Measurements from ENCODE around the gene PHF11. TPM values are rescaled to one million over a fixed set of nuclear protein-coding genes. Genes with fewer than 3 reads are reported as not detected.

Gene PHF11
- total RNA-seq, 1 donor from 2014 or later = 20.0 TPM

DNA sequence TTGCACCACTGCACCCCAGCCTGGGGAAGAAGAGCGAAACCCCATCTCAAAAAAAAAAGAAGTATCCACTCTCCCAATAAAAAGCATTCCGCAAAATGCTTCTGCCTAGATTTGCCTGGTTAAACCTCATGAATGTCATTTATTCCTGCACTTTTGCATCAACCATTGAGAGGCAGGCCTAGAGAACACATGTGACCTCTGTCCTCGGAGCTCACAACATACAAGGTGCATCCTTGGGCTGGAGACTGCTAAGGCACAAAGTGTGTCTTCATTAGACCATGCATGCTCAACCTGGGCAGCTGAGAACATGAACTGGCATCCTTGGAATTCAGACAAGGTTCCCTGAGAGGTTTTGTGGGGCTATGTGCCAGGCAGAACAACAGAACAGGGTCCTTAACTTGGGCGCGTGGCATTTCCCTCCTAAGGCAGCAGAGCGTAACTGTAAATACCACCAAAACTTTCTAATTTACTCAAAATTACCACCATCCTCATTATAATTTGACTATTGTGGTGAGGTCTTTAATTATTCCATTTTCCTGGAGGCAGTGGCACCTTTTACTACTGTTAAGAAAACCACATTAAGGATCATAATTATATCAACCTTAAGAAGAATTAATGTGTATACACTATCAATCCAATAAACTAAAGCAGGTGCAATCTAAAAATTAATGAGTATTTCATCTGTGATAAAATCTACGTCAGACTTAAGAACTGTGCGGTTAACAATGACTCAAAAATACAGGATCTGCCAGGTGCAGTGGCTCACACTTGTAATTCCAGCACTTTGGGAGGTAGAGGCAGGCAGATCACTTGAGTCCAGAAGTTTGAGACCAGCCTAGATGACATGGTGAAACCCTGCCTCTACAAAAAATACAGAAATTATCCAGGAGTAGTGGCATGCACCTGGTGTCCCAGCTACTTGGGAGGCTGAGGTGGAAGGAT is 75.8 kb downstream of the PHF11 start:
- ATAC-seq = no peak
- intact Hi-C loops (cut with DNase I) = no loop called here
- DNase-seq (ENCODE audit: missing footprints) = no peak

Other genes with a start within 250 kb of the PHF11 start
- gene CDADC1, start 248.0 kb upstream of the PHF11 start, total RNA-seq = 9.3 TPM
- gene CAB39L, start 51.9 kb upstream of the PHF11 start, total RNA-seq = 22.1 TPM
- gene SETDB2, start 51.7 kb upstream of the PHF11 start, total RNA-seq = 13.1 TPM
- gene RCBTB1, start 89.6 kb downstream of the PHF11 start, total RNA-seq = 22.3 TPM
- gene ARL11, start 132.6 kb downstream of the PHF11 start, total RNA-seq = 0.57 TPM
- 5.8 TPM for gene EBPL, start 195.5 kb downstream of the PHF11 start, total RNA-seq

All from Right ventricle myocardium inferior (tissue), 1 donor.